Posterior cingulate gyrus (tissue), 11 donors: Measurements from ENCODE around the gene SIPA1L2.
A peak's percentile ranks its signal among the peaks of the same experiment; 100 is the strongest.

Experiments
- DNase-seq, 10 donors: peaks; one replicate each; pipeline versions ENCODE4 v3.0.0 to v3.0.0-alpha.2; 2020 to 2021; ENCODE audit warnings: mixed read lengths in 3 of 10
- intact Hi-C: fragments of 100-400 bp; cut with DNase I; formaldehyde crosslinking; loops from one replicate; pipeline ENCODE4 v1.15.1; 2023

Gene SIPA1L2

DNA sequence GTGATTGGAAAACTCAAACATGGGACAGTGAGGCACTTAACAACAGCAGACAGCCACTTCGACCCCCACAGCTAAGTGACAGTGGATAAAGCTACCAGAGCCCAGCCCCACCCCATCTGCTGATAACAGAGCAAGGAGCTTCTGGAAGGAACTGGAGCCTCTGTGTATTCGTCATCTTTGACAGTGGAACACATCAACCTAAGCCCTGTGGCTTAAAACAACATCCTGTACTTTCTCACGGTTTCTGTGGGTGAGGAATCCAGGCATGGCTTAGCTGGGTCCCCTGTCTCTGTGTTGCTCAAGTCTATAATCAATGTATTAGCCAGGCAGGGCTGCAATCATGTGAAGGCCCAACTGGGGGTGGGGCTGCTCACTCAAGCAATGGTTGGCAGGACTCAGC lies 18.4 kb upstream of the SIPA1L2 start:
- DNase-seq, result no peak
- intact Hi-C loops, result no loop called here

DNA sequence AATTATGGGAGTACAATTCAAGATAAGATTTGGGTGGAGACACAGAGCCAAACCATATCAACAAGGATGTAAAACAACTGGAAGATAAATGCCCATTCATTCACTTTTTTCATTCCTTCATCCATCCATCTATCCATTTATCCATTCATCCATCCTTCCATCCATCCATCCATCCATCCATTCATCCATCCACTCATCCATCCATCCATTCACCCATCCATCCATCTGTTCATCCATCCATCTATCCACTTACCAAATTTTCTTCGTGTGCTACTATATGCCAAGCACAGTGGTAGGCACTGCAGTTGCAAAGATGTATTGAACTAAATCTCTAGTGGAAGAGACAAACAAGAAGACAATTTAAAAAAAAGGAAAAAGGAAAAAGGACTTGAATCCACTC lies 14.3 kb upstream of the SIPA1L2 start:
- DNase-seq, result no peak
- intact Hi-C loops, result no loop called here

DNA sequence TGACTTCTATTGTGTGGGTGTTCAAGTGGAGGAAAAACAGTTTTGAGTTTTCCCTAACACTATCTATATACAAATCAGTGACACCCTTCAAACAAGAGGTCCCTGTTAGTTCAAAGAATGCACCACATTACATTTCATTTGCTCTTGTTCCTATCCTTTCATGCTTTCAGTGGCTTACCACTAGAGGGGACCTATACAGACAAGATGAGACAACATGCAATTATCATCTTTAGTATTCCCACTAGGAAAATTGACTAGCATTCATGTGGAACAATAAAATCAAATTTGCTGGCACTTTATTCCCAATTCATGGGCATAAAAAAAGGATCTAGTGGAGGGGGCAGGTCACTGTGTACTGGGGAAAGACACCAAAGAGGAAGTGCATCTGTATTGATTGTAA lies 13.3 kb upstream of the SIPA1L2 start:
- intact Hi-C loops, result no loop called here
- no peak for DNase-seq

DNA sequence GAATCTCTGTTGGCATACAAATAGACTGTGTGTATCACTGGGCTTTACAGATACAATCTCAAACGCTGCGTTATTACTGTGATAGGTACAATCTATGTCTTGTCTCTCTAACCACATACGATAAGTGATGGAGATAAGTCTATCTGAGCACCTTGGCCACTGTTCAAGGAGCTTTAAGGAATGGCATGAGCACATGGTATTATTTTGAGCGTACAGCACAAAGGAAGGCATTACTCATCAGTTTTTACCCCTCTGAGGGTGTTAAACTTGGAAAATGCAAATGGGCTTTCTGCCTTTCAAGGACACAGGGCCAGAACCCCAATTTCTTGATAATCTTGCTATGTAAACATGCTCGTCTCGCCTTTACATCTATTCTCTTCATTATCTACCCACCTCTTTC lies 11.6 kb upstream of the SIPA1L2 start:
- intact Hi-C loops, result no loop called here

DNA sequence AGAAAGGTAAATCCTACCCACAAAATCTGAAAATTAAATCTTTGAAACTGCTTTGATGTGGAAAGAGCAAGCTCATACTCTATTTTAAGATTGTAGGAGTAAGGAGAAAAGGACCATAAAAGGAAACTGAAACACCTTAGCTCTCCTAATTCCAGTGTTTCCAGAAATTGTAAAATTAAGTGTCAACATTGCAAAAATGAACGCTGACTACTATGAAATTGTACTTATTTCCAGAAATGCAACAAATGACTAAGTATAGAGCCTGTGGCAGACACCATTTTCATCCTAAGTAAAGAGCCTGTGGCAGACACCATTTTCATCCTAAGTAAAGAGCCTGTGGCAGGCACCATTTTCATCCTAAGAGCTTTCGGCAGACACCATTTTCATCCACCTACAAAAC lies 6.9 kb upstream of the SIPA1L2 start:
- DNase-seq, result no peak
- intact Hi-C loops, result loop anchor here (5.0 to 10.0 kb wide), 2 partner anchors 388 to 536 kb away; no protein-coding TSS in a partner anchor

More for the DNA sequence above, 11.6 kb upstream of the SIPA1L2 start:
- DNase-seq, result no peak

DNA sequence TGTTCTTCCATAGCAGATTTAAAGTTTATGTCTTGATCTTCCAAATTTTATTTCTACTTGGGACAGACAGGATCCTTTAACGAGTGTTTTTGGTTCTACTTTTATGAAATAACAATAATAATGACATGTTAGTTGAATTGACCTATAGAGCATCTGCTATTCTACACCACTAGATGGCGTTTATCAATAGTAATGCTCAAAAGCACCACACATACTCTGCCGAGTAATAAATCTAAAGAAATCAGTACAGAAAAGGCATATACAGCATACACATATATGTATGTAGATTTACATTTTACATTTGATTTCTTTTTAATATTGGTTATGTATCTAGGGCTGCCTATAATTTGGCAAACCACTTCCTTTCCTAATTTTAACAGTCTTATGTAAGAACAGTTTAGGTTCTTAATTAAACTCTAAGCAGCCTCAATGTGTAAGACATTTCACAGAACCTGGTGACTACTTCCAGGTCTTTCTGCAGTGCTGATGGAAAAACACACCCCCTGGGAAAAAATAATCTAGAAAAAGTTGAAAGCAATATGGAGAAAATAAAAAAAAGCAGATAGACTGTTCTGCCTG lies 5.9 kb upstream of the SIPA1L2 start:
- DNase-seq, result no peak
- intact Hi-C loops, result loop anchor here (1.0 to 10.0 kb wide), 3 partner anchors 389 to 605 kb away; no protein-coding TSS in a partner anchor

DNA sequence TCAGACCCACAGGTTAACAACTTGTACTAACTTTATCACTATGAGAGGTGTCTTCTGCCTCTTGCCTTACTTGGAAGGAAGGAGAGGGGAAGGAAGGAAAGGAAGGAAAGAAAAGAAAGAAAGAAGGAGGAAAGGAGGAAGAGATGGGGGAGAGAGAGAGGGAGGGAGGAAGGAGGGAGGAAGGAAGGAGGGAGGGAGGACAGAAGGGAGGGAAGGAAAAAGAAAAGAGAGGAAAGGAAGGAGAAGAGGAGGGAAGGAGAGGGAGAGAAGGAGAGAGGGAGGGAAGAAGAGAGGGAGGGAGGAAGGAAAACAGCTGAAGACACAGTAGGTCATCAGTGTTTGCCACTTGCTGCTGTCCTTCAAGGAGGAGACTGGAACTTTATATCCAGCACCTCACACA lies 5.3 kb upstream of the SIPA1L2 start:
- DNase-seq, result no peak
- intact Hi-C loops, result loop anchor here (1.0 to 10.0 kb wide), 3 partner anchors 390 to 606 kb away; no protein-coding TSS in a partner anchor

DNA sequence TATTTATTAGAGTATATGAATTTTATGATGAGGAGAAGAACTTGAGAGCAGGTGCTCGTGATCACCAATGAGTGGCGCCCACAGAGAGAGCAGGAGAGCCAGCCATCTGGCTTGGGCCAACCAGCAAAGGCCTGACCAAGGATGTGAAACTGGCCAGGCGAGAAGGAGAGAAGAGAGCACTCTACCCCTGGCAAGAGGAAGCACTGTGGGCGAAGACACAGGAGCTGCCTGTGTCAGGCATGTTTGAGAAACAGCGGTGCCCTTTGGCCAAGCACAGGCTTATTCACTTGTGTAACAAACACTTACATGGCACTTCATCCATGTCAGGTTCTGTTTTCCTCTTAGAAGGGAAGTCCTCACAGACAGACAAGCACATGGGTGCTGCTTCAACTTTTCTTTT lies 4.2 kb upstream of the SIPA1L2 start:
- intact Hi-C loops, result loop anchor here (10.0 kb wide), 1 partner anchor 391 kb away; no protein-coding TSS in a partner anchor
- DNase-seq, result peak in 6 of 10 donors; percentile 11 to 91 (median 24)

DNA sequence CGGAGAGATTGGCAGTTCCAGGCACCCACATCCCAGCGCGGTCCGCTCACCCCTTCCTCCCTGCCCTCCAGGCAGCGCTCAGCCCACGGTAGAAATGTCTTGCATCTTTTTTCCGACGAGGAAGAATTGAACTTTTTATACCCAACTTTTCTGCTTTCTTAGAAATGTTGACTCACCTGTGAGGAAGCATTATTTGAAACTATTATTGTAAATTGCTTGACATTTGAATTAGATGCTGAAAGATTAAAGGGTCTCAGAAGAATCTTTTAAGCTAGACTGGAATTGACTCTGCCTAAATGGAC lies 912 bp upstream of the SIPA1L2 start:
- intact Hi-C loops, result loop anchor here (2.0 to 10.0 kb wide), 3 partner anchors 320 to 764 kb away; partner anchors contain the start of gene NTPCR
- DNase-seq, result no peak

DNA sequence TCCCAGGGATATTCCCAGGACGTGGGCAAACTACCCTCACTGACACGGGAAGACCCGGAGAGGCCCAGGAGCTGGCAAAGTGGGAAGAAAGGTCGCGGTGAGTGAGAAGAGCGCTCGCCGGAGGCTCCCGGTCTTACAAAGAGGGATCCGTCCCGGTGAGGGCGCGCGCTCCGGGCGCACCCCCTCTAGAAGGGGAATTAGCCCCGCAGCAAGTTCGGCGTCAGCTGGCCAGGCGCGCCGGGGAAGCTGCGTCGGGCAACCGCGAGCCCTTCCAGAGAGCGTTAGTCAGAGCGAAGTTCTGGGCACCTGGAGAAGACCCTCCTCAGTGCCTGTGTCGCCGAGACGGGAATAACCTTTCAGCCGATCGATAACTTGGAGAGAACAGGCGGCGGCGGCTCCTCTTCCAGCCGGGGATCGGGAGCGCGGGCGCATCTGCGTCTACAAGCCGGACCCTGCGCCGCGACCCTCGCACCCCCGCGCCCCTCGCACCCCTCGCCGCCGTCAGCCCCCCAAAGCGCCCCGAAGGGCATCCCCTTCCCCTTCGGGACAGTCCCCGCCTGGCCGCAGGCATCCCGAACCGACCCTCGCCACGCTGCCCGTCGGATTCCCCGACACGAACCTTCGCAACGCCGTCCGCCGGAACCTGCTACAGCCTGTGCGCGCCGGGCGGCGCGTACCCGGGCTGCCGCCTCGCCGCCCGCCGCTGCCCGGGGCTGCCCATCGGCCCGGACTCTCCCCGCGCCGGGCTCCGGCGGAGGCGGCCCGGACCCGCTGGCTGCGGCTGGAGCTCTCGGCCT lies 485 bp downstream of the SIPA1L2 start:
- DNase-seq, result peak in 8 of 10 donors; percentile 15 to 88 (median 36)
- intact Hi-C loops, result loop anchor here (2.0 to 10.0 kb wide), 3 partner anchors 321 to 763 kb away; partner anchors contain the start of gene NTPCR

DNA sequence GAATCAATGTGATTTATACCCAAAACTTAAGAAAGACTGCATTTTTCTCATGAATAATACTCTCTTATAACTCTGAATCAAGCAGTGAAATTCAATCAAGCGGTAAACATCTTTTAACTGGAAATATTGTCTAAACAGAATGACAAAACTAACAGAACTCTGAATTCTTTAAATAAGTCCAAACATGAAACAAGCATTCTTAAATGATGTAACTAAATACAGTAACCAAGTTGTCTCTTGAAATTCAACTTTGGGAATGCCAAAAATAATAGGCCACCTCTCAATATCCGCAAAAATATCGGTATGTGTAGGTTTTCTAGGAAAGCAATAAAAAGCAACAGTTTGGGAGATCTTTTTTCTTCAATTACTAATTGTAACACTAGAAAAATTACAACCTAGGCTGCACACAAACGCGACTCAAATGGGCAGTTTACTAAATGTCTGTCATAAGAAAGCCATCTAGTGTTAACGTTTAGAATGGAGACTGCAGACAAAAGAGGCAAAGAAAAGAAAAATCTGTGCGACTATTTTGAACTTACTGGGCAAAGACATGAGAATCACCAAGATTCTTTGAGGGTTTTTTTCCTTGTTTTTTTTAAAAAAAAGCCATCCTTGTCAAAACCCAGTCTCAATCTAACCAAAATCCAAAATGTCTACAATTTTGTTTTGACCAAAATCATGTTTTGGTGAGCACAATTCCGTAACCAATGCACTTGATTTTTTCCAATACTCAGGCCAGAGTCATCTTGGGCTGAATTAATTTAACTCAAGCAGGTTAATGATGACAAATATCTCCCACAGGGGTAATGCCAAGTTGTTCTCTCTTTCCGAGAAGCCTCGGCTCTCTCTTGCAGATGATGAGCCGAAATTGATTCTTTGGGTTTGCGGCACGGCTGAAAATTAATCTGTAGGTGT lies 1.3 kb downstream of the SIPA1L2 start:
- intact Hi-C loops, result loop anchor here (1.0 kb wide), 1 partner anchor 120 kb away; no protein-coding TSS in a partner anchor
- no peak for DNase-seq

DNA sequence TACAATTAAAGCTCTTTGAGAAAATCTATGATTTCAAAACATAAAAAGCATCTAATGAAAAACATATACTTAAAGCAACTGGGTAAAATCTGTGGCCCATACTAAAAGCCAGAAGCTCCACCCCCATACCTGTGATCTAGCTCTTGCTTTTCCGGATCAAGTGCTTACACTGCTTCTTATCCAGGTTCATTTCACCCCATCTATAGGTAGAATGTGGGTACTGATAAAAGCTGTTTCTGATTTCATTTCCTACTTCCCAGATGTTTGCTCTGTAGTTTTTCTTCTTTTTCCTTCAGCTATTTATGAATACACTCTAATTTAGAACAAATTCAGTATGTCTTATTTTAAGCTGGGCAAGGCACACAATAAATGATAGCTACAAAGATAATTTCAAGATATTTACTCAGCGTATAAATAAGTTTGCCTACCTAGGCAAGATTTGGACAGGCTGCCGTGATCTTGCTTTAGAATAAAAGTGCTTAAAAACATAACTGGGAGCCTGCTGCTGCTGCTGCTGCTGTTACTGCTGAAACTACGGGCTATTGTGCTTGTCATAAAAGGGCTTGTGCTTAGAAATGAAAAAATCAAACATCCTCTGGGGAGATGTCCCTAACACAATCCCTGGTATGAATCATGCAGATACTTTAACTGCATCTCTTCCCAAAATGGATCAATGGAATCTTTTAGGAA lies 2.1 kb downstream of the SIPA1L2 start:
- DNase-seq, result no peak
- intact Hi-C loops, result loop anchor here (1.0 kb wide), 1 partner anchor 119 kb away; no protein-coding TSS in a partner anchor

DNA sequence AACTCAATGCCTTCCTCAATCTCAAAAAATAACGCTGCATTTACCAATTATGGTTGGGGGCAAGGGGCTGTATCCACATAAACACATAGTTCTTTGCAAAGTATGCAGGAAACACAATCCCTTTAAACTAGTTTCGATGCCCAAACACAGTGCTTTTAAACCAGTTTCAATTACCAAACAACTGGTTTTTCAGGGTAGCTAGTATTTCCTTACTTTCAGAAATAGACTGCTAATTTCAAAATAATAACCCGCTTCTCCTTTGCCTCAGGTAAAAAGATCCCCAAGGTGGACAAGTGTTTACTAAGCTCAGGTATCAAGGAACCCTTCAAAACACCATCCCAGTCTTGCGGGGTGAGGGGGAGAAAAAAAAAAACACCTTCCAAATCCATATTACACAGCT lies 2.8 kb downstream of the SIPA1L2 start:
- intact Hi-C loops, result no loop called here
- no peak for DNase-seq

DNA sequence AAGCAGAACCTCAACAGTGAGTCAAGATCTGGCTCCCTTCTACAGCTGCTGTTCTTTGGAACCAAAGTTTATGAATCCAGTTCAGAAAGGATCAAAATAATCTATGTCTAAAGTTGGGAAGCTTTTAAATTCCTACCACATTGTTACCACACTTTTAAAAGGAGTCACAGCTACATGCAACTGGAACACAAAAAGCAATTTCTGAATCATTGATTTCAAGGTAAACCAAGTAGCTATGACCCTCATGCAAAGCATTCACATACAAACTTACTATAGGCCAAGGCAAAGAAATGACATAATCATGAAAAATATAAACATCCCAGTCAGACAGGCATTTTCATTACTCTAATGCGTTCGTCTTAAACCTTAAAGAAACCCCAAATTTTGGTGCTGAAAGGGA lies 3.5 kb downstream of the SIPA1L2 start:
- intact Hi-C loops, result no loop called here
- no peak for DNase-seq

DNA sequence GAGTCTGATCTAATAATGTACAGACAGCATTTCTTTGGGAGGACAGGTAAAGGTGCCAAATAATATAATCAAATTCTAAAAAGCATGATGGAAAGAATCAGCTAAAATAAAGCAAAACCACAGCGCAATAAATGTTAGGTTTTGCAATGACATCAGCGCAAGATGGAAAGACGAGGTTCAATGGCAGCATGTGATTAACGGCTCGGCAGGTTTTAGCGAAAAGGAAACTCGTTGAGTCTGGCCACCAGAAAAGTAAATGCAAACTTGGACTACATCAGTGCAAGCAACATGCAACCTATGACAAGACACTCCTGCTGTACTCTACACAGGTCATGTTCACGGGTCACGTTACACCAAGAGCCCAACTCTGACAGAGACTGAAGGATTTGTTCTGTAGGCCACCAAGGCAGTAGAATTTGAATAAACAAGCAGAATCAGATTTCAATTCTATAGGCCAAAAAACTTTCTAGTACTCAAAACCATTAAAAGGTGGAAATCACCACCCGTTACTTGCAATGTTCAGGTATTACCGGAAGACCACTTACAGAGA lies 4.5 kb downstream of the SIPA1L2 start:
- DNase-seq, result no peak
- intact Hi-C loops, result no loop called here

DNA sequence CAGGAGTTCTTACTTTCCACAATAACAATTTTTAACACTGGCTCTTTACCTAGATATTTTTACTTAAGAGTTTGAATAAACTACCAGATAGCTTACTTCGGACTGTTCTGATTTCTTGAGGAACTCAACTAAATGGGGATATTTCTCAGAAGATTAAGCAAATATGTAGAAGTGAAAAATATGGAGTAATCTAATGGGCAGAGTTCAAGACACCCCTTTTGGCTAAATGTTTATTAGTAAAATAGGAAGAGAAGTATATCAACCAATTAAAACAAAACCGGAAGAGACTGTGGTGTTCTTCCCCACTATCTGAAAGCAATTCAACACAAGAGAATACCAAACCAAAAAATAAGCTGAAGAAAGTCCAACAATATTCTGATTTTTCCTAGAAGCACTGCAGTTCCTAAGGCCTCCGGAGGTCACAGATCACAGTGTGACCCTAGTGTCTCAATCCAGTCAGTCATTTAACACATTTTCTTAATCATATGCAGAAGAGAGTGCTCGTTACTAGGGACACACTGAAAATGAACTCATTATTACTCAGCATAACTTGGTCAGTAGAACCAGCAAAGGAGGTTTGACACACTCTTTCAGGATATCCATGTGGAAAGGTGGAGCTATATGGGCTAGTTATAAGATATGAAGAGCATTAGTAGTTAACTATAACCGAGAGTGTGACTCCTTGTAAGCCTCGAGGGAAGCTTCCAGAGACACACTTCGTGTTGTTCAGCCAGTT lies 5.2 kb downstream of the SIPA1L2 start:
- no peak for DNase-seq
- intact Hi-C loops, result no loop called here

DNA sequence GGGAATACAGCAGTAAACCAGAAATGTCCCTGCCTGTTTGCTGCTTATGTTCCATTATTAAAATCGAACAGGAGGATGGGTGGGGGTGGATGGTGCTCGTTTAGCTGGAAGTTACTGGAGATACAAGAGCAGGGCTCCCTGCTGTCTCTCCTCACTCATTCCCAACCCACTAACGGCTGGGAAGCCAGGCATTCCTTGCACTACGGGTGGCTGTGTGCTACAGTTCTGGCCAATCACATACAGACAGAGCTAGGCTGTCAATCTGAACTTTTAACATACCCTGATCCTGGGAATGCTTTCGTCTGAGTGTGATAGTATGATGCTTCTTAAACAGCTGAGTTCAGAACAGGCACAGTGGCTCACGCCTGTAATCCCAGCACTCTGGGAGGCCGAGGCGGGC lies 7.0 kb downstream of the SIPA1L2 start:
- no peak for DNase-seq
- intact Hi-C loops, result no loop called here

DNA sequence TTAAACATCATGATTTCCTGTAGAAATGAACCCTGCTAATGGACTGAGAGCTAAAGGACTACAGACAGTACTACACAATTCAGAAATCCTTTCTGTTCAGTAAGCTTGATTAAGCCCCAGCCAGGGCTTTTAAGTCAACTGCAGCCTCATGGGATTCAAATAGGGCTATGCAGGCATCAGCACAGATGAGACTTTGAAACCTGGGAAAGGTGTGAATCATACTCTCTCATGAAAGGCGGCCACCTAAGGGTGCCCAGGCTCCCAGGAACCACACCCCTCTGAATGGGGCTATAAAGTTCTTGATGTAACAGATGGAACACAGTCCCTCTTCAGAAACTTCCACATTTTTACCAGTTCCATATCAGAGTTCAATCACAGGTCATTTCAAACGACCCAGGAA lies 7.6 kb downstream of the SIPA1L2 start:
- DNase-seq, result no peak
- intact Hi-C loops, result no loop called here

DNA sequence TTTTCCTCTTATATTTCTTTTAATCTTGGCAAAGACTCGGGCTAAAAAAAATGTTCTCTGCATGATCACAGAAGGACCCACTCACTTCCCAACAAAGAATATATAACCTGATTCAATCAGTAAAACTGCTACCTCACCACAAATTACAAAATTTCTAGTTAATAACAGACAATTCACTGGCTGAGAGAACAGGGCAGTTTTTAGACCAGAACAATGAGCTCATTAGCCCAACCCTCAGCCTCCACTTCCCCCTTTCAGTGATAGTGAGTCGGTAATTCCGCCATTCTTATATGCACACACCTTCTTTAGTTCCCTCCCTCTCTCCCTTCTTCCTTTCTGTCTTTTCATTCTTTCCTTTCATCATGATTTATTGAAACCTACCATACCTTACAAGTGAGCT lies 8.9 kb downstream of the SIPA1L2 start:
- intact Hi-C loops, result no loop called here
- no peak for DNase-seq
